Measurements from ENCODE around the gene BLM. TPM values are rescaled to one million over a fixed set of nuclear protein-coding genes. Genes with fewer than 3 reads are reported as not detected.

The BLM gene
- total RNA-seq, 1 experiment from 2014 or later = 18.1 TPM

- DNase-seq (ENCODE audit: low spot score) = no peak
Observed at GRCh38 chr15:90789462-90789861, 72.3 kb downstream of the BLM start.

DNA sequence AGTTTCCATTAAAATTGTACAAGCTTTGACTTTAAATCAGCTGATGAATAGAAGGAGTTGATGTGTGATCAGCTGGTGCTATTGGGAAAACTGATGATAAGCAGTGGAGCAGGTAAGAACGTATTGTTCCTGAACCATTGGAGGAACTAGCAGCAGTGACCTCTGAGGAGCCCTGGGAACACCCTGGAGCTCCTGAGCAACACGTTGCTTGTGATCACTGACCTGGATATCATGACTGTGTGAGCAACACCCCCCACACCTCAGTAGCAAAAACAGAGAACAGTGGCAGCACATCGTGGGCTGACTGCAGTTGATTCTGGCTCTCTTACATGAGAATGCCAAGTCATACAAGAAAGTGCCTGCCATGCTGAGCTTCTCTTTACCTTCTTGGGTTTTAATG lies 72.9 kb downstream of the BLM start:
- no peak for DNase-seq (ENCODE audit: low spot score)

- no peak for DNase-seq (ENCODE audit: low spot score)
Observed at GRCh38 chr15:90790561-90790960, 73.4 kb downstream of the BLM start.

DNA sequence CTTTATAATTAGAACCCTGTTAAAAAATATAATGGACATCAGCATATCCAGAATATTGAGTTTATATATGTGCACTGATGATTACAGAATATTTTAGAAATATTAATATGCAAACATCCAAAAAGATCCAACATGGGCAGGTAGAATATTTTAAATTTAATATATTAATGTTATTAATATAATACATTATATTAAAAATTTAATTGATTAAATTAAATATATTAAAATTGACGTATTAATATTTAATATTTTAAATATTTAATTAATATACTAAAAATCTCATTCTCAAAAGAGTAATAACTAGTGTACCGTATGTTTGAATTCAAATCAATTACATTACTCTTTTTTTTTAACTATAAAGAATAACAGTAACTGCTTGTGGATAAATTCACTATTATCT lies 77.4 kb downstream of the BLM start:
- no peak for DNase-seq (ENCODE audit: low spot score)

- DNase-seq (ENCODE audit: low spot score) = no peak
Observed at GRCh38 chr15:90799639-90800170, 82.6 kb downstream of the BLM start.

DNA sequence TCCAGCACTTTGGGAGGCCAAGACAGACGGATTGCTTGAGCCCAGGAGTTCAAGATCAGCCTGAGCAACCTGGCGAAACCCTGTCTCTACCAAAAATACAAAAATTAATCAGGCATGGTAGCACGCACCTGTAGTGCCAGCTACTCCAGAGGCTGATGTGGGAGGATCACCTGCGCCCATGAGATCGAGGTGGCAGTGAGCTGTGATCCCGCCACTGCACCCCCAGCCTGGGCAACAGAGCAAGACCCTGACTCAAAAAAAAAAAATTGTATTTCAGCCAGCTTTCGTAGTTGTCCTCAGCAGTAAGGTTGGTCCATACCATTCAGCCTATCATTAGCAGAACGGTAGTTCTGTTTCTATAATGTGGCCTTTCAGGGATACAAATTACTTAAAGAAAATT lies 84.7 kb downstream of the BLM start:
- no peak for DNase-seq (ENCODE audit: low spot score)

DNA sequence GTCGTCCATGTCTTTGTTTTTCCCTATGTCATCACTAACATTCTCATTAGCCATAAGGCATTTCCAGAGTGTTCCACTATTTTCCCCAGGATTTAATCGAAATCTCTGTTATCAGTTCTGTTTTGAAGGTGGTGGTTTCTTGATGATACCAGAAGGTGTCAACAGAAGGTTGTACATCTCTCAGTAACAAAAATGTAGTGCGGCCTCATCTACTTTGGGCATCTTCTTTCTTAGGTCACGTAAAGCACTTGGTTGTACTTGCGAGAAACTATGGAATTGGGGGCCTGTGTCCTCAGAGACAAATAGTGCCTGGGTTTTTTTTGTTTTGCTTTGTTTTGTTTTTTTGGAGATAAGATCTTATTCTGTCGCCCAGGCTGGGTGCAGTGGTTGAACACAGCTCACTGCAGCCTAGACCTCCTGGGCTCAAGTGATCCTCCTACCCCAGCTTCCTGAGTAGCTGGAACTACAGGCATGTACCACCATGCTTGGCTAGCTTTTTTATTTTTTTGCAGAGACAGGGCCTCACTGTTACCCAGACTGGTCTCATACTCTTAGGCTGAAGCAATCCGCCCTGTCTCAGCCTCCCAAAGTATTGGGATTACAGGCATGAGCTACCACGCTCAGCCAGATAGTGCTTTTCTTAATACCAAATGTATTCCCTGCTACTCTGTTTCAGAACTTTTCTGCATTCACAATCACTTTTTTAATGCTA lies 90.1 kb downstream of the BLM start:
- no peak for DNase-seq (ENCODE audit: low spot score)

DNA sequence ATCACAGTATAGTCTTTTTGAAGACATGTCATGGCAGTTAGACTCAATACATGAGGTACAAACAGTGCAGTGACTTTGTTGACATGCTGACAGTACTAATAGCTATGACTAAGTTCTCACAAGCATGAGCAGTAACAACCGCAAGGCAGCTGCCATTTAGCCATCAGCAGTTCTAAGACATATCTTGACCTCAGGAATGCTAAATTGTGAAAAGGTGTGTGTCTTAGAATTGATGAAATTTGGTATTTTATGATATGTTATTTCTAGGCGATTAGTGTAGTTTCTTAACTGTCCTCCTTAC lies 90.6 kb downstream of the BLM start:
- DNase-seq (ENCODE audit: low spot score) = no peak

GRCh38 chr15:90808517-90809235 lies 91.5 kb downstream of the BLM start:
- no peak for DNase-seq (ENCODE audit: low spot score)

DNA sequence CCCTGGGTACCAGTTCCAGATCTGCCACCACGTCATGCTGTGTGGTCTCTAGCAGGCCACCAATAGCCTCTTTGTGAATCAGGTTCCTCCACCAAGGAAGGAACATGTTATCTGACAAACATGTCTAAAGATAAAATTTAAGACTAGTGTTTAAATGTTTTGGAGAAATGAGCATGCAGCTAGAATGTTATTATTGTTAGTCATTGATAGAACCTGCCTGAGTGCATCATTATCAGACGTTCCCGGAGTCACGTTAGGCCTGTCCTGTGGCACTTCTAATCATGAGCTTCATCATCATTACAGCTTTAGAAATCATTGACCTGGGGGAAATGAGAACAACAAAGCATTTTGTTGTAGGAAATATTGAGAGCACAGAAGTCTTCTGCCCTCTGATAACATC lies 92.4 kb downstream of the BLM start:
- DNase-seq (ENCODE audit: low spot score) = no peak

- no peak for DNase-seq (ENCODE audit: low spot score)
Observed at GRCh38 chr15:90810354-90810753, 93.2 kb downstream of the BLM start.

- DNase-seq (ENCODE audit: low spot score) = no peak
Observed at GRCh38 chr15:90812171-90812957, 95.2 kb downstream of the BLM start.

DNA sequence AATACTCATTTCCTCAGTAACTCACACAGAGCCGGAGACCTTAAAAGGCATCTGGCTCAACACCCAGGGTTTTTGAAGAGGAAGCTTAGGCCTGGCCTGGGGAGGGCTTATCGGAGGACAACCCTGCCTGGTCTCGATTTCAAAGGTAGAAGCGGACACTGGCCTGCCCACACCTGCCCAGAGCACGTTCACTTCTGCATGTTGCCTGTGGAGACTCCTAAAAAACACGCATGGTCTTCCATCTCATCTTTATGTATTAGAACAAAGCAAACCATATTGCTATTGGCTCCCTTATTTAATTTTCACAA lies 95.8 kb downstream of the BLM start:
- no peak for DNase-seq (ENCODE audit: low spot score)

DNA sequence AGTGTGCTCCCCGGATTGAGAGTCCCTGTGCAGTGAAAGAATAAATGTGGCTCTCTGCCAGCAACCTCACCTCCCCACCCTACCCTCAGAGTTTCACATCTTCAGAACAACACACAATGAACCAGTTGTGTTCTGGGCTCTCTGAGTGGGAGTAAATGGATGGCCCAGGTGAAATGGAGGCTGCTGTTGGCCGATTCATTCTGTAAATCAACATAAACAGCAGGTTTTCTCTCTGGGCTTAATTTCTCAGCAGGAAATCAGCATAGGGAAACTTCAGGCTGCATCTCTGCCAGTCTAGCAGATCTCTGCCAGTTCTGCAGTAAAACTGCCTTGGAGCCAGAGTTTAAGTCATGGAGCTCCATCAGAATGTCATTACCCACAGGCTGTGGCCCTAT lies 96.6 kb downstream of the BLM start:
- no peak for DNase-seq (ENCODE audit: low spot score)

DNA sequence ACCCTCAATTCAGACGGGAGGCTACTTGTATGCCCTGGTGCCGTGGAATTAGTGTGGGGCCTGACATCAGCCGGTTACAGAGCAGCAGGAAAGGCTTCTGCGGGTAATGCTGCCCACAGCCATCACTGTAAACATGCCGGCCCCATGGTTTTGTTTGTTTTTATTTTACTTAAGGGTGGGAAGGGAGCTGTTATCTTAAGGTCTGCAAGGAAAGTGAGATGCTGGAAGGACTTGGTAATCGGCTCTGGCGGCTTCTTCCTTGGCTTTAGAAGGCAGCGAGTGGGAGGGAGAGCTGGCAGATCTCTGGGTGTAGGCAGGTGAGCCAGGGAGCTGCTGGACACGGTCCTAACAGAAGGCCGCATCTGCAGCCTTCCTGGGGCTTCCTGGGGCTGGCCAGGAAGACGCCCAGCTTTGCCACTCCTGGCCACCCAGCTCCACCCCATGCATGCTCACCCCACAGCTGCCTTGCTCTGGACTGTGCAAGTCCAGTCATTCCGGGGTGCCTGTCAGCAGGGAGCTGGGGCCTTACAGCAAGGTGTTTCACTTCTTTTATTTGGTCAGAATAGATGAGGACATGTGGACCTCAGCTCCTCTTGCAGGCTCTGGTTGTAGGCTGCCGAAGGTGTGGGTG lies 97.2 kb downstream of the BLM start:
- no peak for DNase-seq (ENCODE audit: low spot score)

DNA sequence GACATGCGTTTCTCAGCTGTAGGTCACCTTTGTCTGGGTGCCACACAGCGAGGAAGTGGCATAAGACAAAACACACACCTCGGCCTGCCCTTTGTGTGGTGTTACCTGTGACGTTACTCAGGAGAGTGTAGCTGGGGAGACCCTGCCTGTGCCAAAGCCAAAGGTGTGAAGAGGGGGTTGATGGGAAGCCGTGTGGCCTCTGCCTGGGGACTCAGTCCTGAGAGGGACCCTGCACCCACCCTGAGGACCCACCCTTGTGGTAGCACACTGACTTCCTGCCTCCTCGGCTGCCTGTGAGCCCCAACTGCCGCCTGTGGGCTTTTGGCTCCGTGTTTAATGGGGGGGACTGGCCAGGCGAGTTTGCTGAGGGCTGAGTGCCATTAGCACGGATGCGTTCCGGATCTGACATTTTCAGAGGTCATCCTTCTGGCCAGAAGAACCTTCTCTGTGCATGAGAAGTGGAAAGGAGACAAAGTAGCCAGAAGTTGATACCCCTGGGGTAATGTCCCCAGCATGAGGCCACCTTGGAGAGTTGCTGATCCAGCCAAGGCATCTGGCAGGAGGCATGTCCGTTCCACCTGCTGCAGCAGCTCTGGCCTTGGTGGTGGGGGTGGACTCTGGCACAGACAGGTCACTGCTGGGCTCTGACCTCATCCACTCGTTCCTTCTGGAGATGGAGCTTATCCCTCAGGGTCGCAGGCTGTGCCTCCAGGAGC lies 99.4 kb downstream of the BLM start:
- DNase-seq (ENCODE audit: low spot score) = no peak

GRCh38 chr15:90817117-90818057 lies 100.2 kb downstream of the BLM start:
- DNase-seq (ENCODE audit: low spot score) = no peak

DNA sequence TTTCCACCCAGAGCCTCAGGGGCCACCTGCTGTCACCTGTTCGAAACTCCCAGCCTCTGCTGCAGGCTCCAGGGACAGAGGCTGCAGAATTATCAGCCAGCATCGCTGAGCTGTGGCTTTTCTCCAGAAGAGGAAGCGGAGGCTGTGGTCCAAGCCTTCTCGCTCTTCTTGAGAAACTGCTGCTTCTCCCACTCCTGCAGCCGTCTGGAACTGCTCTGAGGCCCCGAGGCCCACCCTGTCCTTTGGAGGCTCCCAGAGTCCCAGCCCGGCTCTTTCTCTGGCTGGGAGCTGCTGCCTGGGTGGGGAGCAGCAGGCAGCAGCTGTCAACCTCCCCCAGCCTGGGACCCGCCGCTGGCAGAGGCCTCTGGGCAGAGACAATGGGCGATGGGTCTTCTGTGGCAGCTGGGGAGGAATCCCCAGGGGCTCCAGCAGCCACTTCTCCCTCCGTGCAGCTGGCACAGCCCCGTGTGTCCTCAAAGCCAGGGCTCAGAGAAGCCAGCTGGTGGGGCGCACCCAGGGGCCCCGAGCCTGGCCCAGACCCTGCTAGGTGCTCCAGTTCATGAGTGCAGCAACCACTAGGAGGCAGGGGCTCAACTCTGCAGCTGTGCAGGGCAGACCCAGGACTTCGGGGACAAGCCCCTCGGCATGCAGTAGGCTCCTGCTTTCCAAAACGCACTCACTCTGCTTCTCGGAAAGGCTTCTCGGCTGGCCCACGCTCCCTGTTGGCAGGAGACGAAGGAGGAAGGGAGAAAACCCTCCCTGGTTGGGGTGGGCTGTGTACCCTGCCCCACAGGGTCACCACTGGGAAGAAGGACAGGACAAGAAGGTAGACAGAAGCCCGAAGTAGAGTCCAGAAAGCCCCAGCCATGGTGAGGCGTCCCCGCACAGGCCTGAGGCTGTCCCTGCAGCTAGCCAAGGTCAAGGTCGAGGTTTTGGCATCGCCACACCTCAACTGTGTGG lies 101.4 kb downstream of the BLM start:
- DNase-seq (ENCODE audit: low spot score) = no peak

GRCh38 chr15:90819390-90819789 lies 102.2 kb downstream of the BLM start:
- DNase-seq (ENCODE audit: low spot score) = no peak

All from A172 (cell line).